LNCaP clone FGC (cell line): ENCODE results near the gene RNASEH2B.

Source experiments
- DNase-seq: peaks from one replicate; pipeline ENCODE4 v3.0.0-alpha.2; 2011; ENCODE audit warnings: low read depth
- H3K4me3 ChIP-seq: 2 replicates; pipeline ENCODE4 v1.5.1; 2011; ENCODE audit warnings: mild to moderate bottlenecking, low read depth, low read length, control low read depth
- TF ChIP-seq, protein P1 (sequence below): IDR thresholded peaks from 2 replicates; pipeline ENCODE4 v1.5.1; 2012; ENCODE audit warnings: mild to moderate bottlenecking; ENCODE audit not compliant: control insufficient read depth, insufficient read depth; ENCODE audit errors: extremely low read depth

Gene RNASEH2B

DNA sequence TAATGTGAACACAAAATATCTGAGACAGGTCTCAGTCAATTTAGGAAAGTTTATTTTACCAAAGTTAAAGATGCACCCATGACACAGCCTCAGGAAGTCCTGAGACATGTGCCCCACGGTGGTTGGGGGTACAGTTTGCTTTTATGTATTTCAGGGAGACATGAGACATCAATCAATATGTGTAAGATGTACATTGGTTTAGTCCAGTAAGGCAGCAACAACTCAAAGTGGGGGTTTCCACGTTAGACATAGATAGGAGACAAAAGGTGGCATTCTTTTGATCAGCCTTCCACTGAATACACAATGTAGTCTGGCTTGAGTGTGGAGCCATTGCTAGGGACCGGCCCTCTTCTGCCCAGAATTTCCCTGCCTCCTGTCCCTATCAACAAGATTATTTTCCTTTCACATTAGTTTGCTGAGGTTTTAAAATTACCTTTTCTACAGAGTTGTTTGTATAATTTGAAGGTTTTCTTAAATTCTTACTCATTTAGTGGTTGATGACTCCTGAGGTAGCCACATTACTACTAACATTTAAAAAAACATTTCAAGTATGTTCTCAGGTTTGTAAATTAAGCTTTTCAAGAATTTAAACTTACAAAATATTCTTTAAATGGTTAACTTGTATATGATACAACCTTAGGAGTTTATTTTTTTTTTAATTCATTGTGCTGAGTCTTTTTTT lies 33.2 kb downstream of the RNASEH2B start:
- TF ChIP-seq, protein P1, sequence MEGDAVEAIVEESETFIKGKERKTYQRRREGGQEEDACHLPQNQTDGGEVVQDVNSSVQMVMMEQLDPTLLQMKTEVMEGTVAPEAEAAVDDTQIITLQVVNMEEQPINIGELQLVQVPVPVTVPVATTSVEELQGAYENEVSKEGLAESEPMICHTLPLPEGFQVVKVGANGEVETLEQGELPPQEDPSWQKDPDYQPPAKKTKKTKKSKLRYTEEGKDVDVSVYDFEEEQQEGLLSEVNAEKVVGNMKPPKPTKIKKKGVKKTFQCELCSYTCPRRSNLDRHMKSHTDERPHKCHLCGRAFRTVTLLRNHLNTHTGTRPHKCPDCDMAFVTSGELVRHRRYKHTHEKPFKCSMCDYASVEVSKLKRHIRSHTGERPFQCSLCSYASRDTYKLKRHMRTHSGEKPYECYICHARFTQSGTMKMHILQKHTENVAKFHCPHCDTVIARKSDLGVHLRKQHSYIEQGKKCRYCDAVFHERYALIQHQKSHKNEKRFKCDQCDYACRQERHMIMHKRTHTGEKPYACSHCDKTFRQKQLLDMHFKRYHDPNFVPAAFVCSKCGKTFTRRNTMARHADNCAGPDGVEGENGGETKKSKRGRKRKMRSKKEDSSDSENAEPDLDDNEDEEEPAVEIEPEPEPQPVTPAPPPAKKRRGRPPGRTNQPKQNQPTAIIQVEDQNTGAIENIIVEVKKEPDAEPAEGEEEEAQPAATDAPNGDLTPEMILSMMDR: no peak
- no peak overlapping the region for H3K4me3 ChIP-seq
- DNase-seq: no peak

DNA sequence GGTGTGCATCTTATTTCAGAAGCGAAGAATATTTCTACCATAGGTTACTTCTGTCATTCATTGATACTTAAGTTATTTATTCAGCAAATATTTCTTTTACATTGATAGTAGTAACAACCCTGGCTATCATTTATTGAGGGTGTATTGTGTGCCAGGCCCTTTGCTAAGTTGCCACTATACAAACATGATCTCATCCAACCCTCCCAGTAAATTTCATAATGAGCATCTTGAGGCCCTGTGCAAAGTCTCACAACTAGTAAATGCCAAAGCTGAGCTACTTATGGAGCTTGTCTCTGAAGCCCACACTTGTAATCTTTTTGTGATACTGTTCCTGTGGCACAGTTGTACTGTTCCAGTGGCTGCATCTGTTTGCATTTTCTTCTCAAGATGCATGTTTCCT lies 36.1 kb downstream of the RNASEH2B start:
- H3K4me3 ChIP-seq: no peak overlapping the region
- peak; percentile 61 for DNase-seq
- TF ChIP-seq, protein P1: no peak

DNA sequence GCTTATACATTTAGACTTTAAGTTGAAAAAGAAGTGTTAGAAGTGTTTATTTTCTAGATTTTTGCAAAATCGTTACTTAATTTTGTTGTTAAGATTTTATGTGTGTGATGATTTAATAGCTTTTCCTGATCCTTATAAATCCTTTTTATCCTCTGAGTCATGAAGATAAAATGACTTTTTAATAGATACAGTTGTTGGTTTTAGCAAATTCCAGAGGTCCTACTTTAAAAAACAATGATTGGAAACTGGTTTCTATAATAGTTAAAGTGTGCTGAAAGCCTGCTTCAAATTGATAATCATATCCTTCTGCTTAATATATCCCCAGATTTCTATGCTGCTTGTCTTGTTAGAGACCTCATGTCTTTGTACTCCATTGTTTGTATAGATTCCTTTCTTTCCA lies 39.0 kb downstream of the RNASEH2B start:
- TF ChIP-seq, protein P1: no peak
- no peak for DNase-seq
- H3K4me3 ChIP-seq: no peak overlapping the region

DNA sequence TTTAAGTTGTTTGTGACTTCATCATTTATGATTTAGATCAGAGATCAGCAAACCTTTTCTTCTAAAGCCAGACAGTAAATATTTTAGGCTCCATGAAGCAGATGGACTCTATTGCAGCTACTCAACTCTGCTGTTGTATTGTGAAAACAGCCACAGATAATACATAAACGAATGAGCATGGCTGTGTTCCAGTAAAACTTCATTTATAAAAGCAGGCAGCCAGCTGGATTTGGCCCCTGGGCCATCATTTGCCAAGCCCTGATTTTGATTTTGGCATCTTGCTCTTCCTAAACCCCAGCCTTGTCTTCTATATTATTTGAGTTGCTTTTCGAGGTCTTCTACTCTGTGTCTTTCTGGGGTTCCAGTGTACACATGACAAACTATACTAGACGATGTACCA lies 41.3 kb downstream of the RNASEH2B start:
- TF ChIP-seq, protein P1: no peak
- no peak overlapping the region for H3K4me3 ChIP-seq
- DNase-seq: no peak

DNA sequence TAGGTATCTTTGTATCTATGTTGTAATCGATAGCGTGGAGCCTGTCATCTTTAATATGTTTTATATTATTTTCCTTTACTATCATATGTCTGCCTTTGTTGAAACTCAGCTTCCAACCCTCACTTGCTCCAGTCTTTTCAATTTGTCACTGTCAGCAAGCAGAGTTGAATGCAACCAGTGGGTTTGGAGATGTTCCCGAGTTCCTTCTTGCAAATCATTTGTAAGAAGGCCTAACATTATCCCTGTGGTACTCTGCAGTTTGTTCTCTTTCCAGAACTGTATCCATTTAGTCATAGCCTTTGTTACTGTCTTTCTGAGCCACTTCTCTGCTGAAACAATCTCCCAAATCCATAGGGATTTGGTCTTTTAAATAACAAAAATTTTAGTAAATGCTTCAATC lies 41.8 kb downstream of the RNASEH2B start:
- H3K4me3 ChIP-seq: no peak overlapping the region
- no peak for DNase-seq
- TF ChIP-seq, protein P1: no peak

DNA sequence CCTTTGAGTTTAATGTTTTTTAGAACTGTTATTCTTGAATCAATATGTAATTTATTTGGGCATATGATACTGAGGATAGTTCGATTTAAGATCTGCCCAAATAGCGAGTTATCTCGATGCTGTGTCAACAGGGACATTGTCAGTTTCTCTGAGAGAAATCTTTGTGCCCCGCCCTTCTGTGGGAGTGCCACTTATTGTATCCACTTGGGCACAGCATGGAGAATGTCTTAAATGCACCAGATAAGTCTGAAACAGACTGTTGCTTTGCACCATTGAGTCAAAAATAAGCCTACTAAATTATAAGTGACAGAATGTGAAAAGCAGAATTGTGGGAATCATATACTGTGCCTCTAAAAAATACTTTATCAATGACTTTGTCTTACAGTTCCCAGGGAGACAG lies 45.6 kb downstream of the RNASEH2B start:
- no peak overlapping the region for H3K4me3 ChIP-seq
- TF ChIP-seq, protein P1: no peak
- no peak for DNase-seq

DNA sequence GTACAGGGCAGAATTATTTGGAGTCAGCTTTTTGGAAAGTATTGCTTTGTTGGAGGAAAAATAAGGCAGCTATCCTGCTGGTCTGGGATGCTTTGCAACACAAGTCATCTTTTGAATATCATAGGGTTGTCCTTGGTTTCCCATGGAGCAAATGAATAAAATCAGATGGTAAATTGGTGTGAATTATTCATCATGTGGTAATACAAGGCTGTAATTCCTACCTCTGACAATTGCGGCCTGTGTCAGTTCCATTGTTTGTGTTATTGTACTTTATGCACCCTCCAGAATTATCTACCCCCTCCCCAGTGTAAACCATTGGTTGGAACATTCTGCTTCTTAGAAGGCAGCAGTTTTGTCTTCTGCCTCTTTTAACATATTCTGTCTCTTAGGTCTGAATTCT lies 46.2 kb downstream of the RNASEH2B start:
- no peak for DNase-seq
- H3K4me3 ChIP-seq: no peak overlapping the region
- TF ChIP-seq, protein P1: no peak
